Ammon's horn (tissue), 1 donor: Measurements from ENCODE around the gene CLDN6.

Source experiments
- DNase-seq: peaks from one replicate; pipeline ENCODE4 v3.0.0-alpha.2; 2016; ENCODE audit warnings: low spot score

Gene CLDN6

GRCh38 chr16:3013491-3013951 lies 4.5 kb downstream of the CLDN6 start:
- no peak for DNase-seq

- no peak for DNase-seq
Observed at GRCh38 chr16:3012828-3013420, 5.1 kb downstream of the CLDN6 start, which contains the start of gene CLDN9. Gene CLDN9, plus strand, starts transcription at chr16:3012923. Its CDS starts 440 bp downstream, at chr16:3013363.

GRCh38 chr16:3012246-3012645 lies 5.7 kb downstream of the CLDN6 start:
- no peak for DNase-seq

- DNase-seq: no peak
Observed at GRCh38 chr16:3010510-3010909, 7.5 kb downstream of the CLDN6 start.

- DNase-seq: no peak
Observed at GRCh38 chr16:3009568-3010390, 8.2 kb downstream of the CLDN6 start.

GRCh38 chr16:3008690-3009037 lies 9.3 kb downstream of the CLDN6 start:
- no peak for DNase-seq

- peak; percentile 57 for DNase-seq
Observed at GRCh38 chr16:3007957-3008689, 9.9 kb downstream of the CLDN6 start.

GRCh38 chr16:3007059-3007956 lies 10.7 kb downstream of the CLDN6 start:
- no peak for DNase-seq

- DNase-seq: no peak
Observed at GRCh38 chr16:3004781-3005284, 13.2 kb downstream of the CLDN6 start.

GRCh38 chr16:3004319-3004718 lies 13.7 kb downstream of the CLDN6 start:
- DNase-seq: no peak

GRCh38 chr16:3003582-3004270 lies 14.3 kb downstream of the CLDN6 start:
- DNase-seq: peak; percentile 100

GRCh38 chr16:3001316-3001715 lies 16.7 kb downstream of the CLDN6 start:
- no peak for DNase-seq

GRCh38 chr16:3000540-3000939 lies 17.4 kb downstream of the CLDN6 start:
- no peak for DNase-seq

GRCh38 chr16:2999929-3000328 lies 18.1 kb downstream of the CLDN6 start:
- DNase-seq: no peak

- no peak for DNase-seq
Observed at GRCh38 chr16:2996298-2996697, 21.7 kb downstream of the CLDN6 start.

GRCh38 chr16:2992383-2993081 lies 25.5 kb downstream of the CLDN6 start:
- no peak for DNase-seq

- DNase-seq: no peak
Observed at GRCh38 chr16:2991566-2992261, 26.3 kb downstream of the CLDN6 start.

GRCh38 chr16:2990891-2991290 lies 27.1 kb downstream of the CLDN6 start:
- no peak for DNase-seq

- no peak for DNase-seq
Observed at GRCh38 chr16:2988590-2989099, 29.3 kb downstream of the CLDN6 start.
